Lower lobe of right lung (tissue), 2 donors: ENCODE measurements around the gene SUSD1. TPM values are rescaled to one million over a fixed set of nuclear protein-coding genes. Genes with fewer than 3 reads are reported as not detected.
A peak's percentile ranks its signal among the peaks of the same experiment; 100 is the strongest.

ENCODE experiments used
- ATAC-seq, 2 donors: fragments of 200-7000 bp; cut with Tn5 transposase; one replicate each; pipeline ENCODE4 v1.9.1; 2020 to 2022; ENCODE audit warnings: mild to moderate bottlenecking in 2 of 2, moderate library complexity in 2 of 2
- DNase-seq: peaks from one replicate; pipeline ENCODE4 v3.0.0-alpha.2; 2020
- H3K27ac ChIP-seq: fragments of 200-600 bp; one replicate; pipeline ENCODE4 v1.8.0; 2022
- H3K27me3 ChIP-seq: fragments of 200-600 bp; one replicate; pipeline ENCODE4 v1.8.0; 2022; ENCODE audit warnings: low read depth
- H3K36me3 ChIP-seq: fragments of 200-600 bp; one replicate; pipeline ENCODE4 v1.8.0; 2022; ENCODE audit warnings: mild to moderate bottlenecking
- H3K4me1 ChIP-seq: fragments of 200-600 bp; one replicate; pipeline ENCODE4 v1.8.0; 2022
- H3K4me3 ChIP-seq: fragments of 200-600 bp; one replicate; pipeline ENCODE4 v1.8.0; 2022; ENCODE audit warnings: mild to moderate bottlenecking
- H3K9me3 ChIP-seq: fragments of 200-600 bp; one replicate; pipeline ENCODE4 v1.8.0; 2022
- CTCF ChIP-seq: fragments of 200-600 bp; IDR thresholded peaks from one replicate; pipeline ENCODE4 v1.8.0; 2022; ENCODE audit warnings: antibody characterized with exemption, mild to moderate bottlenecking
- intact Hi-C: fragments of 100-400 bp; cut with DNase I; formaldehyde crosslinking; loops from one replicate; pipeline ENCODE4 v1.11.0; 2022
- total RNA-seq: library from RNA; stranded (reverse); fragmentation: NEBNext Ultra II Directional; extraction: Animal tissue kit (Norgen Biotek cat#: 25700); gene quantifications from one replicate; pipeline ENCODE4 v1.2.1, GENCODE V29; 2021
- donor health status: DM: no; HTN: yes; CAD: no; lungs with severe emphysema.

The SUSD1 gene
- total RNA-seq, 1 donor from 2014 or later: 49.4 TPM

DNA sequence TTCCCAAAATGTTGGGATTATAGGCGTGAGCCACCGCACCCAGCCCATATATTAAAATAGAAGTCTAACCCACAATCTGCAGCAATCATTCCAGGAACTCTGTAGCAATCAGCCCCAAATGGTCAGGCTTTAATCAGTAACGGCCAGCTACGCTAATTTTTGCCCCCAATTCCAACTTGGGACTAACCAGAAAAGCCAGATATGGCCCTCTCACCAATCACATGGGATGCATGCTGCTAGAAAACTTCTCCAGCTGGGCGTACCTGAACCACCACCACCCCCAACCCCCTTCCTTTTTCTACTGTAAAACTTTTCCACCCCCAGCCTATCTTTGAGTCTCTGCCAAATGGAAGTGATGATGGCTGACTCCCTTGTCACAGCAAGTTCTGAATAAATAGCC lies 4.1 kb downstream of the SUSD1 start:
- Histone ChIP-seq H3K27me3 (no peaks in the 10 kb centered on the region), H3K4me1 (peaks cover 27% of the 10 kb centered on the region), H3K27ac (no peak overlapping the region), H3K9me3 (no peaks in the 10 kb centered on the region), H3K36me3 (no peaks in the 10 kb centered on the region), H3K4me3 (no peak overlapping the region)
- DNase-seq: no peak
- no peak for ATAC-seq
- TF ChIP-seq CTCF: no peak
- intact Hi-C loops: no loop called here

GRCh38 chr9:112170235-112170634 lies 4.9 kb downstream of the SUSD1 start:
- intact Hi-C loops: no loop called here
- Histone ChIP-seq H3K36me3 (no peaks in the 10 kb centered on the region), H3K27ac (no peak overlapping the region), H3K9me3 (no peaks in the 10 kb centered on the region), H3K27me3 (no peaks in the 10 kb centered on the region), H3K4me1 (peaks cover 22% of the 10 kb centered on the region), H3K4me3 (no peak overlapping the region)
- no peak for TF ChIP-seq CTCF
- ATAC-seq: peak; percentile 57 to 61
- peak; percentile 55 for DNase-seq

DNA sequence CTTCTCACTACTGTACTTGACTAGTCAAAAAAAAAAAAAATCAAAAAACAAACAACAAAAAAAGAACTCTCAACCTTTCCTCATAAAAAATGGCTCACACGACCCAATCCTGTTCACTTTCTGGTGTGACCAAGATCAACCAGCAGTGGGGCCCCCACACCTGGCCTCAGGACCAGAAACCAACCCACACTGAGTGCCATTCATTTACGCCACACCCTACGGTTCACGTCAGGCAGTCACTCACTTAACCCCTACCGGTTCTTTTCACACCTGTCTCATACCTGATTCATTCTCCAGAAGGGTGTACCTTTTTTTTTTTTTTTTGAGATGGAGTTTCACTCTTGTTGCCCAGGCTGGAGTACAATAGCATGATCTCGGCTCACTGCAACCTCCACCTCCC lies 5.7 kb downstream of the SUSD1 start:
- Histone ChIP-seq H3K36me3 (no peaks in the 10 kb centered on the region), H3K4me1 (peaks cover 20% of the 10 kb centered on the region), H3K27me3 (no peaks in the 10 kb centered on the region), H3K9me3 (no peaks in the 10 kb centered on the region), H3K27ac (no peak overlapping the region), H3K4me3 (no peak overlapping the region)
- no peak for TF ChIP-seq CTCF
- ATAC-seq: no peak
- intact Hi-C loops: no loop called here
- no peak for DNase-seq

DNA sequence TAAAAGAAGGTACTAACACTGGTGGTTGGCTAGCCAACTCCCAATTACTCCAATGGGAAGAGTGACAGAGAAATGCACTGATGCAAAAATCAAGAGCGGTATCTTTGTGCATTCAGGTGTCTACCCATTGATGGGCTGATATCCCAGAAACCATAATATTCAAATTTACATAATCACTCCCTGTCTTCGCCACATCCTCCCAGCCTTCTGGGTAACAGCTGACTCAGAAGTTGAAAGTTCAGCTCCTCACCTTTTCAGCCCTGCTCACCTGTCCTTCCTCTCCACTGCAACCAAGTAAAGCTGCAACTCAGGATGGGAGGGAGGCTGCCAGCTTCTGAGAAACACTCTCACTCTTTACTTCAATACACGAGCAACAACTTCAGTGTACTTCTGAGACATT lies 6.9 kb downstream of the SUSD1 start:
- Histone ChIP-seq H3K4me3 (no peak overlapping the region), H3K36me3 (no peaks in the 10 kb centered on the region), H3K9me3 (no peaks in the 10 kb centered on the region), H3K27me3 (no peaks in the 10 kb centered on the region), H3K27ac (no peak overlapping the region), H3K4me1 (peaks cover 14% of the 10 kb centered on the region)
- DNase-seq: no peak
- intact Hi-C loops: no loop called here
- no peak for ATAC-seq
- TF ChIP-seq CTCF: no peak

DNA sequence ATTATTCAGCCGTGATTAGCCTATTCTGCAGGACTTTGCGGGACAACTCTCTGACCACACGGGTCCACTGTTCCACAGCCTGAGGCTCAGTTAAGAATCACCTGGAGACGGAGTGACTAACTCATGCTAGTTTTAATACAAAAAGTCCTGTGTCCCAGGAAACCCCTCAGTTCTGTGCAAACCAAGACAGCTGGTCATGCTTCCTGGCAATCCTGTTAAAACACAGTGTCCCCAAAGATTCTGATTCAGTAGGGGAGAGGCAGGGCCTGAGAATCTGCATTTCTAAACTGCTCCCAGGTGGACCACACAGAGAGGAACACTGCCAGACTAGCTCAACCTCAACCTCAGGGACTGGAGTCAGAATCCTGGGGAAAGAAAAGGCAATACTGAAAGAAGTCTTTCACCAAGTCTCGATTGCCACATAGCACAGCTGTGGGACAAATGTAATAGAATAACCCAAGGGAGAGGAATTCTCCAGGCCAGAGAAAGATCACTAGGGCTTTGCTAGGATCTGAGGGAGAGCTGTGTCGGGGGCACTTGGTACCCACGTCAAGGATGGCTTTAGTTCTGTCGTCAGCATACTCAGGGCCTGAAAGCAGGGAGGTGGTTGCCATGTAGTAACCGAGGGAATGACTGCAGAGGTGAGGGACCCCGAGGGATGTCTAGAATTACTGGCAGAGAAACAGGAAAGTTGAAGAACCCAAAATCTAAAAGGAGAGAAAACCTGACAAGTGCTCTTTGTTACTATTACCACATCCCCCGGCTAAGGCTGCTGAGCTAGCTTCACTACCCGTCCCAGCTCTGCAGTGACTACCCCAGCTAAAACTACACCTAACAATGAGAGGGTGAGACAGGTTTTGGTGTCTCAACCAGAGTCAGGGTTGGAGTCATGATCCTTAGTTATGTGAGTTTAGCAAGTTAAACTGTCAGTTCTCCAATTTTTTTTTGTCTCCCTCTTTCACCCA lies 8.6 kb downstream of the SUSD1 start:
- TF ChIP-seq CTCF: no peak
- Histone ChIP-seq H3K36me3 (no peaks in the 10 kb centered on the region), H3K27me3 (no peaks in the 10 kb centered on the region), H3K4me1 (peaks cover 14% of the 10 kb centered on the region), H3K9me3 (no peaks in the 10 kb centered on the region), H3K27ac (no peak overlapping the region), H3K4me3 (no peak overlapping the region)
- DNase-seq (no peak), ATAC-seq (peak; percentile 52 to 68)
- intact Hi-C loops: no loop called here
